Esophagus squamous epithelium (tissue), 4 donors: ENCODE data around the gene ZNF217.
"Not testable (repeated sequence)": the region's sequence is repeated elsewhere in the genome, so short reads cannot be mapped to it uniquely, and the experiment has no call there.

Source experiments
- POLR2A ChIP-seq, 4 donors: fragments of 450-650 bp; IDR thresholded peaks; one replicate each; pipeline ENCODE4 v1.6.1; 2017; ENCODE audit warnings: antibody characterized with exemption in 4 of 4, mild to moderate bottlenecking in 4 of 4, moderate library complexity in 3 of 4
- TF ChIP-seq, protein P1 (sequence below), 6 experiments: fragments of 450-650 bp in 4 of 6; fragments of 200-600 bp in 2 of 6; sonication (generic) in 2 of 6; IDR thresholded peaks; one replicate each; pipeline ENCODE4 v1.5.1; 2016 to 2019; ENCODE audit warnings: antibody characterized with exemption in 6 of 6, mild to moderate bottlenecking in 4 of 6, moderate library complexity in 4 of 6

DNA sequence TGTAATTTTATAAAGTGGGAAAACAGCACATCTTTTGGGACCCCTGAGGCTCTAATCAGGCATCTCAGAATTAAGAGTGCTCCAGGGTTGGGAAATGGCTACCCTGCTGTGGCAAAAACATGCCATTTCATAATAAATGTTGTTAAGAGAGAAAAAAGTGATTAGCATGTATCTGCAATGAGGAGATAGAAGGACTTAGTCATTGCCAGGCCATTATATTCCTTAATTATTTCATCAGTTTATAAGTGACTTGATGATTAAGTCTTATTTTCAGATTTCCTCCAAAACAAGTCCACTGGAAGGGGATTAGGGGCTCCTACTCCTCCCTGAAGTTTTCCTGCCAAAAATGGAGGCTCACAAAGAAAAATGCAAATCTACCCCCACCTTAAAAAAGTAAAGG lies 3.0 kb downstream of the ZNF217 start:
- not testable (repeated sequence) for TF ChIP-seq POLR2A (IDR thresholded peaks at IDR 0.05)
- TF ChIP-seq, protein P1, sequence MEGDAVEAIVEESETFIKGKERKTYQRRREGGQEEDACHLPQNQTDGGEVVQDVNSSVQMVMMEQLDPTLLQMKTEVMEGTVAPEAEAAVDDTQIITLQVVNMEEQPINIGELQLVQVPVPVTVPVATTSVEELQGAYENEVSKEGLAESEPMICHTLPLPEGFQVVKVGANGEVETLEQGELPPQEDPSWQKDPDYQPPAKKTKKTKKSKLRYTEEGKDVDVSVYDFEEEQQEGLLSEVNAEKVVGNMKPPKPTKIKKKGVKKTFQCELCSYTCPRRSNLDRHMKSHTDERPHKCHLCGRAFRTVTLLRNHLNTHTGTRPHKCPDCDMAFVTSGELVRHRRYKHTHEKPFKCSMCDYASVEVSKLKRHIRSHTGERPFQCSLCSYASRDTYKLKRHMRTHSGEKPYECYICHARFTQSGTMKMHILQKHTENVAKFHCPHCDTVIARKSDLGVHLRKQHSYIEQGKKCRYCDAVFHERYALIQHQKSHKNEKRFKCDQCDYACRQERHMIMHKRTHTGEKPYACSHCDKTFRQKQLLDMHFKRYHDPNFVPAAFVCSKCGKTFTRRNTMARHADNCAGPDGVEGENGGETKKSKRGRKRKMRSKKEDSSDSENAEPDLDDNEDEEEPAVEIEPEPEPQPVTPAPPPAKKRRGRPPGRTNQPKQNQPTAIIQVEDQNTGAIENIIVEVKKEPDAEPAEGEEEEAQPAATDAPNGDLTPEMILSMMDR (IDR thresholded peaks at IDR 0.05) = not testable (repeated sequence)
